ENCODE results near the gene RIC3. TPM values are rescaled to one million over a fixed set of nuclear protein-coding genes. Genes with fewer than 3 reads are reported as not detected.
A peak's percentile ranks its signal among the peaks of the same experiment; 100 is the strongest.

RIC3 gene, protein sequence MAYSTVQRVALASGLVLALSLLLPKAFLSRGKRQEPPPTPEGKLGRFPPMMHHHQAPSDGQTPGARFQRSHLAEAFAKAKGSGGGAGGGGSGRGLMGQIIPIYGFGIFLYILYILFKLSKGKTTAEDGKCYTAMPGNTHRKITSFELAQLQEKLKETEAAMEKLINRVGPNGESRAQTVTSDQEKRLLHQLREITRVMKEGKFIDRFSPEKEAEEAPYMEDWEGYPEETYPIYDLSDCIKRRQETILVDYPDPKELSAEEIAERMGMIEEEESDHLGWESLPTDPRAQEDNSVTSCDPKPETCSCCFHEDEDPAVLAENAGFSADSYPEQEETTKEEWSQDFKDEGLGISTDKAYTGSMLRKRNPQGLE
- 10 to 100 TPM in 4 of 5 donors, not detected in 1; 13.4 to 29.5 (median 16.7) TPM for total RNA-seq
- 10 to 100 TPM in 1 of 3 donors, 1 to 10 TPM in 2; 1.1 to 13.1 (median 2.3) TPM for polyA plus RNA-seq
- long read RNA-seq, donor 1, partial matches to known transcripts = 0 of 1 reads
- long read RNA-seq, donor 1, other reads (novel, unspliced or antisense) = 0 of 1 reads
- long read RNA-seq, donor 2, partial matches to known transcripts = 52 of 54 reads
- long read RNA-seq, donor 2, other reads (novel, unspliced or antisense) = 0 of 54 reads
- long read RNA-seq, donor 3, partial matches to known transcripts = 19 of 20 reads
- long read RNA-seq, donor 3, other reads (novel, unspliced or antisense) = 0 of 20 reads
- long read RNA-seq, donor 4 = 0 reads
- long read RNA-seq, donor 5, partial matches to known transcripts = 0 of 1 reads
- long read RNA-seq, donor 5, other reads (novel, unspliced or antisense) = 0 of 1 reads
- long read RNA-seq, donor 6, partial matches to known transcripts = 0 of 5 reads
- long read RNA-seq, donor 6, other reads (novel, unspliced or antisense) = 0 of 5 reads
- long read RNA-seq, donor 7 = 0 reads
- long read RNA-seq, donor 8, partial matches to known transcripts = 0 of 2 reads
- long read RNA-seq, donor 8, other reads (novel, unspliced or antisense) = 0 of 2 reads
- long read RNA-seq, donor 9 = 0 reads
- long read RNA-seq, donor 10 = 0 reads

DNA sequence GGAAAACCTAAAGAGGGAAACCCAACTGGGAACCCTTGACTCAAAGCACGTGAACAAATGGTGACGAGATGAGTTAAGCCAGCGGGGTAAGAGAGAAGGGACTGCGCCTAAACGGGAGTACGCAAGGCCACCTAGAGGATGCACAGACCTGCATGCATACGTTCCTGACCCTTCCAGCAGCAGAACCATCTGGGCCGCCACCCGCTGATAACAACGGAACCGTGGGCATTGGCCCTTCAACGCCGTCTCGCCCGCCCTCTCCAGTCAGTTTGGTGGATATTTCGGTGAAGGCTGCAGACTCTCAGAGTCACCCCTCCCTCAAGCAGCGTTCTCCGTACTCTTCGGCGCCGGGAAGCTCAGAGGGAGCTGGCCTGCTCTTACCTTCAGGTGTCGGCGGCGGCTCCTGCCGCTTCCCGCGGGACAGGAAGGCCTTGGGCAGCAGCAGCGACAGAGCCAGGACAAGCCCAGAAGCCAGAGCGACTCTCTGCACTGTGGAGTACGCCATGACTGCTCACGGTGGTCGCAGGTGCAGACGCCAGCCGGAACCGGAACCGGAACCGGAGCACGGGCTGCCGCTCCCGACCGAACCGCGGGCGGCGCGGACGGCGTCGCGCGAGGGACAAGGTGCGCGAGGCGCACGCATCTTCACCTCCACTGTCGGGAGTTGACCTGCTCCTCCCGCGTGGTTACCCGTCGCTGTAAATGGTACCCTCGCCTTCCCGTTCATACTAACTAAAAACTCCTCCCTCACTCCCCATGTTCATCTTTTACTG lies at the start of gene RIC3:
Gene RIC3, minus strand, starts transcription at position 541 of the 773 bp plus-strand sequence. Its CDS starts 36 bp downstream, at position 505.
- Histone ChIP-seq H3K9me3 (no peaks in the 10 kb centered on the region), H3K27me3 (peaks cover 0 to 39% (median 22%) of the 10 kb centered on the region in 3 donors), H3K36me3 (no peaks in the 10 kb centered on the region), H3K27ac (peak within 1 kb of the TSS in 2 of 5 donors; percentile 2 to 67), H3K4me1 (peaks cover 0 to 26% (median 11%) of the 10 kb centered on the region in 4 donors), H3K4me3 (peak within 1 kb of the TSS; percentile 53 to 63 (median 60))
- WGBS, 5 donors = 2 to 6% (median 5%) methylated on average over 52 to 62 of the region's 62 CpGs
- intact Hi-C loops (cut with DNase I; ENCODE audit: low total_unique reads) = no loop called here
- peak; percentile 33 to 66 for DNase-seq
- TF ChIP-seq POLR2AphosphoS5 (IDR thresholded peaks at IDR 0.05) = peak in 1 of 3 donors; percentile 31
- TF ChIP-seq EP300 (IDR thresholded peaks at IDR 0.05) = no peak

DNA sequence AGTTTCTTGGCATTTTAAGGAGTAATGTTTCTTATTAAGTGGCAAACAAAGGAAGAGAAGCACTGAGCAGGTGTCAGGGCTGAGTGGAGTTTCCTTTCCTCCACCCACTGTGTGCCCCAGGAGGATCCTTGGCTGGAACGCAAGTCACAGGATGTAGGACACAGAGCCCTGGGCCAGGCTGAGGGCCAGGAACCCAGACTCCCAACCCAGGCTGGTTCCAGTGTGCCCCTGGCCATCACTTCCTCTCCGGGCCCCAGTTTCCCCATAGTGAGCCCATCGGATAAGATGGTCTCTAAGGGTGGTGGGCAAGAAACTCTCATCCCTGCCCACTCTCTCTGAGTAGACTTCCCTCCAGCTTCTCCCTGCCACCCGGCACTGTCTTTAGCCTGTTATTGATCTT lies 49.6 kb upstream of the RIC3 start:
- 75 to 86% (median 76%) methylated on average over 4 of the region's 4 CpGs for WGBS, 5 donors
- Histone ChIP-seq H3K36me3 (no peaks in the 10 kb centered on the region), H3K27ac (no peak overlapping the region), H3K4me3 (no peak overlapping the region), H3K9me3 (no peaks in the 10 kb centered on the region), H3K4me1 (no peaks in the 10 kb centered on the region), H3K27me3 (peaks cover 0 to 4% (median 0%) of the 10 kb centered on the region in 3 donors)
- intact Hi-C loops (cut with DNase I; ENCODE audit: low total_unique reads) = no loop called here
- DNase-seq = no peak
- no peak for TF ChIP-seq POLR2AphosphoS5 (IDR thresholded peaks at IDR 0.05)
- TF ChIP-seq POLR2A (IDR thresholded peaks at IDR 0.05) = no peak
- TF ChIP-seq, protein P1, sequence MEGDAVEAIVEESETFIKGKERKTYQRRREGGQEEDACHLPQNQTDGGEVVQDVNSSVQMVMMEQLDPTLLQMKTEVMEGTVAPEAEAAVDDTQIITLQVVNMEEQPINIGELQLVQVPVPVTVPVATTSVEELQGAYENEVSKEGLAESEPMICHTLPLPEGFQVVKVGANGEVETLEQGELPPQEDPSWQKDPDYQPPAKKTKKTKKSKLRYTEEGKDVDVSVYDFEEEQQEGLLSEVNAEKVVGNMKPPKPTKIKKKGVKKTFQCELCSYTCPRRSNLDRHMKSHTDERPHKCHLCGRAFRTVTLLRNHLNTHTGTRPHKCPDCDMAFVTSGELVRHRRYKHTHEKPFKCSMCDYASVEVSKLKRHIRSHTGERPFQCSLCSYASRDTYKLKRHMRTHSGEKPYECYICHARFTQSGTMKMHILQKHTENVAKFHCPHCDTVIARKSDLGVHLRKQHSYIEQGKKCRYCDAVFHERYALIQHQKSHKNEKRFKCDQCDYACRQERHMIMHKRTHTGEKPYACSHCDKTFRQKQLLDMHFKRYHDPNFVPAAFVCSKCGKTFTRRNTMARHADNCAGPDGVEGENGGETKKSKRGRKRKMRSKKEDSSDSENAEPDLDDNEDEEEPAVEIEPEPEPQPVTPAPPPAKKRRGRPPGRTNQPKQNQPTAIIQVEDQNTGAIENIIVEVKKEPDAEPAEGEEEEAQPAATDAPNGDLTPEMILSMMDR (IDR thresholded peaks at IDR 0.05) = no peak
- TF ChIP-seq EP300 (IDR thresholded peaks at IDR 0.05) = no peak

- H3K27ac ChIP-seq = no peak overlapping the region
- no peak overlapping the region for H3K4me3 ChIP-seq
- TF ChIP-seq EP300 (IDR thresholded peaks at IDR 0.05) (no peak), POLR2A (IDR thresholded peaks at IDR 0.05) (no peak), POLR2AphosphoS5 (IDR thresholded peaks at IDR 0.05) (no peak)
- TF ChIP-seq, protein P1 (IDR thresholded peaks at IDR 0.05) = no peak
- intact Hi-C loops (cut with DNase I; ENCODE audit: low total_unique reads) = no loop called here
- H3K9me3 ChIP-seq = no peaks in the 10 kb centered on the region
- no peak for DNase-seq
- no peaks in the 10 kb centered on the region for H3K36me3 ChIP-seq
- 44 to 74% (median 72%) methylated on average over 10 to 11 of the region's 11 CpGs for WGBS, 5 donors
- H3K4me1 ChIP-seq = no peaks in the 10 kb centered on the region
- peaks cover 0 to 4% (median 0%) of the 10 kb centered on the region in 3 donors for H3K27me3 ChIP-seq
Measured at GRCh38 chr11:8217926-8218325, 49.1 kb upstream of the RIC3 start.

DNA sequence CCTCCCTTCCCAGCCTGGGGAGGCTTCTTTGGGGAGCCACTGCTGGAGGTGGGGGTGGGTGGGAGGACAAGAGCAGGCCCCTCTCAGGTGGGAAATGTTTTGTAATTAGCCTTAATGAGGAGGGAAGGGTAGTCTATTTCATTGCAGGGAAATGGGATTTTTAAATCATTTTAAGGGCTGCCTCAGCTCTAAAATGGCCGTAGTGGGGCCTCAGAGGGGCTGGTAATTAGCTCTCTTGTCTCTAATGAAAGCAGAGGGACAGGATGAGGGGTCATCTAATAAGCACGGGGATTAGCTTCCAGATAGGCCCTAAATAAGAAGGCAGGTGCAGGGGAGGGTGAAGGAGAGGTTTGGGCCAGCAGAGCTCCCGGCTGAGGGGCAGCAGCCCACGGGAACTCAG lies 48.3 kb upstream of the RIC3 start:
- Histone ChIP-seq H3K27ac (no peak overlapping the region), H3K27me3 (peaks cover 0 to 4% (median 0%) of the 10 kb centered on the region in 3 donors), H3K4me3 (no peak overlapping the region), H3K9me3 (no peaks in the 10 kb centered on the region), H3K36me3 (no peaks in the 10 kb centered on the region), H3K4me1 (no peaks in the 10 kb centered on the region)
- intact Hi-C loops (cut with DNase I; ENCODE audit: low total_unique reads) = no loop called here
- 74 to 81% (median 81%) methylated on average over 4 of the region's 4 CpGs for WGBS, 5 donors
- DNase-seq = no peak
- TF ChIP-seq, protein P1 (IDR thresholded peaks at IDR 0.05) = no peak
- no peak for TF ChIP-seq EP300 (IDR thresholded peaks at IDR 0.05)
- TF ChIP-seq POLR2A (IDR thresholded peaks at IDR 0.05) = no peak
- no peak for TF ChIP-seq POLR2AphosphoS5 (IDR thresholded peaks at IDR 0.05)
